ENCODE results near the gene ERC2. TPM values are rescaled to one million over a fixed set of nuclear protein-coding genes. Genes with fewer than 3 reads are reported as not detected.

ERC2 gene
- total RNA-seq, 2 donors from 2014 or later = 16.1 to 22.8 TPM

- Histone ChIP-seq H3K4me3 (ENCODE audit: low read length) (no peak overlapping the region), H3K36me3 (ENCODE audit: control insufficient read depth, insufficient read depth, low read length) (no peaks in the 10 kb centered on the region), H3K9ac (ENCODE audit: extremely low read depth, low read length, poor library complexity, severe bottlenecking) (no peak overlapping the region), H3K27ac (ENCODE audit: low read depth, low read length) (no peak overlapping the region), H3K27me3 (ENCODE audit: control insufficient read depth, insufficient read depth, low read length, poor library complexity, severe bottlenecking) (no peaks in the 10 kb centered on the region), H3K4me1 (ENCODE audit: control insufficient read depth, insufficient read depth, low read length) (no peaks in the 10 kb centered on the region), H3K9me3 (ENCODE audit: control insufficient read depth, low read length) (no peaks in the 10 kb centered on the region)
- Mint-ChIP-seq H3K4me3 (no peak overlapping the region), H3K27me3 (ENCODE audit: insufficient read depth) (no peaks in the 10 kb centered on the region), H3K27ac (no peak overlapping the region), H3K9me3 (no peaks in the 10 kb centered on the region), H3K36me3 (ENCODE audit: low read depth) (no peaks in the 10 kb centered on the region), H3K4me1 (no peaks in the 10 kb centered on the region)
- no peak for DNase-seq
- WGBS, 2 experiments (ENCODE audit: insufficient coverage in 1 of 2, insufficient read length in 1 of 2) = 90 to 94% methylated on average over 9 to 13 of the region's 13 CpGs
- TF ChIP-seq CTCF (conservative IDR thresholded peaks at IDR 0.05) = no peak
Measured at GRCh38 chr3:55974421-55975165, 493.7 kb downstream of the ERC2 start.

GRCh38 chr3:55969634-55970033, 498.6 kb downstream of the ERC2 start:
- no peak for DNase-seq
- Histone ChIP-seq H3K27me3 (ENCODE audit: control insufficient read depth, insufficient read depth, low read length, poor library complexity, severe bottlenecking) (no peaks in the 10 kb centered on the region), H3K36me3 (ENCODE audit: control insufficient read depth, insufficient read depth, low read length) (no peaks in the 10 kb centered on the region), H3K9ac (ENCODE audit: extremely low read depth, low read length, poor library complexity, severe bottlenecking) (no peak overlapping the region), H3K4me1 (ENCODE audit: control insufficient read depth, insufficient read depth, low read length) (no peaks in the 10 kb centered on the region), H3K9me3 (ENCODE audit: control insufficient read depth, low read length) (no peaks in the 10 kb centered on the region), H3K4me3 (ENCODE audit: low read length) (no peak overlapping the region), H3K27ac (ENCODE audit: low read depth, low read length) (no peak overlapping the region)
- WGBS, 2 experiments (ENCODE audit: insufficient coverage in 1 of 2, insufficient read length in 1 of 2) = 86 to 94% methylated on average over 1 to 2 of the region's 2 CpGs
- Mint-ChIP-seq H3K27ac (no peak overlapping the region), H3K9me3 (no peaks in the 10 kb centered on the region), H3K36me3 (ENCODE audit: low read depth) (no peaks in the 10 kb centered on the region), H3K4me3 (no peak overlapping the region), H3K27me3 (ENCODE audit: insufficient read depth) (no peaks in the 10 kb centered on the region), H3K4me1 (no peaks in the 10 kb centered on the region)
- TF ChIP-seq CTCF (conservative IDR thresholded peaks at IDR 0.05) = no peak

- H3K36me3 ChIP-seq (ENCODE audit: control insufficient read depth, insufficient read depth, low read length) = no peaks in the 10 kb centered on the region
- peaks cover 2% of the 10 kb centered on the region for H3K4me1 Mint-ChIP-seq
- no peaks in the 10 kb centered on the region for H3K9me3 Mint-ChIP-seq
- DNase-seq = no peak
- H3K27me3 ChIP-seq (ENCODE audit: control insufficient read depth, insufficient read depth, low read length, poor library complexity, severe bottlenecking) = no peaks in the 10 kb centered on the region
- 93 to 98% methylated on average over 3 to 6 of the region's 6 CpGs for WGBS, 2 experiments (ENCODE audit: insufficient coverage in 1 of 2, insufficient read length in 1 of 2)
- no peak overlapping the region for H3K27ac ChIP-seq (ENCODE audit: low read depth, low read length)
- no peak for TF ChIP-seq CTCF (conservative IDR thresholded peaks at IDR 0.05)
- no peak overlapping the region for H3K9ac ChIP-seq (ENCODE audit: extremely low read depth, low read length, poor library complexity, severe bottlenecking)
- no peak overlapping the region for H3K4me3 ChIP-seq (ENCODE audit: low read length)
- no peak overlapping the region for H3K27ac Mint-ChIP-seq
- H3K4me3 Mint-ChIP-seq = no peak overlapping the region
- no peaks in the 10 kb centered on the region for H3K9me3 ChIP-seq (ENCODE audit: control insufficient read depth, low read length)
- H3K4me1 ChIP-seq (ENCODE audit: control insufficient read depth, insufficient read depth, low read length) = no peaks in the 10 kb centered on the region
- no peaks in the 10 kb centered on the region for H3K36me3 Mint-ChIP-seq (ENCODE audit: low read depth)
- no peaks in the 10 kb centered on the region for H3K27me3 Mint-ChIP-seq (ENCODE audit: insufficient read depth)
Measured at GRCh38 chr3:55968331-55968730, 499.9 kb downstream of the ERC2 start.
